Nephron (organoid): ENCODE results near the gene JARID2.
"Not testable (repeated sequence)": the region's sequence is repeated elsewhere in the genome, so short reads cannot be mapped to it uniquely, and the experiment has no call there.

Experiments used
- H3K27ac Mint-ChIP-seq, 3 experiments: 2 replicates each; pipeline ENCODE4 v1.8.0; 2020; ENCODE audit warnings: mixed read lengths in 3 of 3, mild to moderate bottlenecking in 2 of 3, moderate library complexity in 1 of 3
- H3K27me3 Mint-ChIP-seq: 2 replicates; pipeline ENCODE4 v1.8.0; 2021; ENCODE audit warnings: low read depth, mild to moderate bottlenecking, moderate library complexity, mixed read lengths
- H3K36me3 Mint-ChIP-seq: 2 replicates; pipeline ENCODE4 v1.8.0; 2020; ENCODE audit warnings: low read depth, mixed read lengths
- H3K4me1 Mint-ChIP-seq: 2 replicates; pipeline ENCODE4 v1.8.0; 2020; ENCODE audit warnings: mixed read lengths
- H3K4me3 Mint-ChIP-seq, 3 experiments: 2 replicates each; pipeline ENCODE4 v1.8.0; 2020; ENCODE audit warnings: mild to moderate bottlenecking in 3 of 3, mixed read lengths in 3 of 3, moderate library complexity in 2 of 3
- H3K9me3 Mint-ChIP-seq: 2 replicates; pipeline ENCODE4 v1.8.0; 2020; ENCODE audit warnings: mixed read lengths
- TF ChIP-seq, protein P1 (sequence below), 3 experiments: fragments of 200-600 bp; sonication (generic); IDR thresholded peaks; one replicate each; pipeline ENCODE4 v1.5.0; 2021; ENCODE audit warnings: antibody characterized with exemption in 3 of 3; ENCODE audit not compliant: unreplicated experiment in 3 of 3

Gene JARID2

DNA sequence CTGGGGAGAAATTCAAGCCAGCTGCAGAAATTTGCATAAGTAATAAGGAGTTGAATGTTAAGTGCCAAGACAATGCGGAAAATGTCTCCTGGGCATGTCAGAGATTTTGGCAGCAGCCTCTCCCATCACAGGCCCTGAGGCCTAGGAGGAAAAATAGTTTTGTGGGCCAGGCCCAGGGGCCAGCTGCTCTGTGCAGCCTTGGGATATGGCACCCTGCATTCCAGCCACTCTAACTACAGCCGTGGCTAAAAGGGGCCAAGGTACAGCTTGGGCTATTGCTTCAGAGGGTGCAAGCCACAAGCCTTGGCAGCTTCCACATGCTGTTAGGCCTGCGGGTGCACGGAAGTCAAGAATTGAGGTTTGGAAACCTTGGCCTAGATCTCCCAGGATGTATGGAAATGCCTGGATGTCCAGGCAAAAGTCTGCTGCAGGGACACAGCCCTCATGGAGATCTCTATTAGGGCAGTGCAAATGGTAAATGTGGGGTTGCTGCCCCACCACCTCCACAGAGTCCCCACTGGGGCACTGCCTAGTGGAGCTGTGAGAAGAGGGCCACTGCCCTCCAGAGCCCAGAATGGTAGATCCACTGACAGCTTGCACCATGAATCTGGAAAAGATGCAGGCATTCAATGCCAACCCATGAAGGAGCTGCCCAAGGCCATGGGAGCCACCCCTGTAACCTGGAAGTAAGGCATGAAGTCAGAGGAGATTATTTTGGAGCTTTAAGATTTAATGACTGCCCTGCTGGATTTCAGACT is 290.5 kb downstream of the JARID2 start:
- Mint-ChIP-seq H3K4me3 (no peak overlapping the region), H3K27me3 (no peaks in the 10 kb centered on the region), H3K36me3 (peaks cover 16% of the 10 kb centered on the region), H3K9me3 (peaks cover 8% of the 10 kb centered on the region), H3K4me1 (peaks cover 13% of the 10 kb centered on the region), H3K27ac (no peak overlapping the region)
- TF ChIP-seq, protein P1, sequence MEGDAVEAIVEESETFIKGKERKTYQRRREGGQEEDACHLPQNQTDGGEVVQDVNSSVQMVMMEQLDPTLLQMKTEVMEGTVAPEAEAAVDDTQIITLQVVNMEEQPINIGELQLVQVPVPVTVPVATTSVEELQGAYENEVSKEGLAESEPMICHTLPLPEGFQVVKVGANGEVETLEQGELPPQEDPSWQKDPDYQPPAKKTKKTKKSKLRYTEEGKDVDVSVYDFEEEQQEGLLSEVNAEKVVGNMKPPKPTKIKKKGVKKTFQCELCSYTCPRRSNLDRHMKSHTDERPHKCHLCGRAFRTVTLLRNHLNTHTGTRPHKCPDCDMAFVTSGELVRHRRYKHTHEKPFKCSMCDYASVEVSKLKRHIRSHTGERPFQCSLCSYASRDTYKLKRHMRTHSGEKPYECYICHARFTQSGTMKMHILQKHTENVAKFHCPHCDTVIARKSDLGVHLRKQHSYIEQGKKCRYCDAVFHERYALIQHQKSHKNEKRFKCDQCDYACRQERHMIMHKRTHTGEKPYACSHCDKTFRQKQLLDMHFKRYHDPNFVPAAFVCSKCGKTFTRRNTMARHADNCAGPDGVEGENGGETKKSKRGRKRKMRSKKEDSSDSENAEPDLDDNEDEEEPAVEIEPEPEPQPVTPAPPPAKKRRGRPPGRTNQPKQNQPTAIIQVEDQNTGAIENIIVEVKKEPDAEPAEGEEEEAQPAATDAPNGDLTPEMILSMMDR (IDR thresholded peaks at IDR 0.05; ENCODE audit: unreplicated experiment in 3 of 3), result no peak

DNA sequence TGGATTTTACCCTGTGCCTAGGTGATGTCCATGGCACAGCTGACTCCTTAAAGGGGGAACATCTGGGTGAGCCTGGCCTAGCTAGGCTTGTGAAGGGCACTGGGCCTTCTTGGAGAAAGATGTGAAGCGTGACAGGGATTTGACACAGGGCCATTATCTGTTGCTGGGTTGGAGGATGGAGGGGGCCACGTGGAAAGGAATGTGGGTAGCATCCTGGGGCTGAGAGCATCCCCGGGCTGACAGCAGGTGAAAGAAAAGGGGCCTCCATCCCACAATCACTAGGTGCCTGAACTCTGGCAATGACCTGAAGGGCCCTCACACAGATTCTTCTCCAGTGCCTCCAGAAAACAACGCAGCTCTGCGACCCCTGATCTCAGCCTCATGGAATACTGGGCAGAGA is 292.2 kb downstream of the JARID2 start:
- Mint-ChIP-seq H3K27me3 (no peaks in the 10 kb centered on the region), H3K4me1 (peaks cover 13% of the 10 kb centered on the region), H3K4me3 (no peak overlapping the region), H3K9me3 (peaks cover 8% of the 10 kb centered on the region), H3K27ac (no peak overlapping the region), H3K36me3 (peaks cover 10% of the 10 kb centered on the region)
- TF ChIP-seq, protein P1 (IDR thresholded peaks at IDR 0.05; ENCODE audit: unreplicated experiment in 3 of 3), result no peak

DNA sequence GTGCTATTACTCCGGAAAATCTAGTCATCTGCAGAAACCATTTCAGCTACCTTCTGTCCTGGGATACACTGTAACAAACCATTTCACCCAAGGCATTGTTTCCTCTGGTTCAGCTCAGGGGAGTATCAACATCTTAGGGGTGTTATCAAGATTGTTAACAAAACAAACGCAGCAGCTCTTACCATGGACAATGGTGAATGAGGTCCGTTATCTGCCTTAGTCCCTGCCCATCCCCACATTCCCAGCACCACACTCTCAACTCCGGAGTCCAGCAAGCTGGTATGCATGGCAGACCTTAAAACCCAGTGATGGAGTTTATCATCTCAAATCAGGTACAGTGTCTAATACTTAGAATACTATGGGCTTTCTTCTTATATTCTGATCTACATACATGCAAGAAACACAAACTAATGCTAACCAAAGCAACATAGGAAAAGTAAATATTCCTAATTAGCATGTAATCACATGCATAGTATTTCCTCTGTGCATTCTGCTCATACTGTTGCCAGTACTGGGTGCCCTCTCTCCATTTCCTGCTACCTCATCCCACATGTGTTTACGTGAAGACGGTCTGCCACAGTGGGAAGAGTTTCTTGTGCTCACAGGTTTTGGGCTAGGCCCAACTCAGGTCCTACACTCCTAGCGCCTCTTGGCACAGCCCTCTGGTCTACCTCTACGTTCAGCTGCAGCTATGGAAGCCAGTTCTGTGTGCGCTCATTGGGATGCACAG is 293.1 kb downstream of the JARID2 start:
- Mint-ChIP-seq H3K27ac (peak overlapping the region in 1 of 3 experiments; percentile 17), H3K4me3 (no peak overlapping the region), H3K36me3 (peaks cover 10% of the 10 kb centered on the region), H3K9me3 (peaks cover 8% of the 10 kb centered on the region), H3K4me1 (peaks cover 13% of the 10 kb centered on the region), H3K27me3 (no peaks in the 10 kb centered on the region)
- TF ChIP-seq, protein P1 (IDR thresholded peaks at IDR 0.05; ENCODE audit: unreplicated experiment in 3 of 3), result no peak

DNA sequence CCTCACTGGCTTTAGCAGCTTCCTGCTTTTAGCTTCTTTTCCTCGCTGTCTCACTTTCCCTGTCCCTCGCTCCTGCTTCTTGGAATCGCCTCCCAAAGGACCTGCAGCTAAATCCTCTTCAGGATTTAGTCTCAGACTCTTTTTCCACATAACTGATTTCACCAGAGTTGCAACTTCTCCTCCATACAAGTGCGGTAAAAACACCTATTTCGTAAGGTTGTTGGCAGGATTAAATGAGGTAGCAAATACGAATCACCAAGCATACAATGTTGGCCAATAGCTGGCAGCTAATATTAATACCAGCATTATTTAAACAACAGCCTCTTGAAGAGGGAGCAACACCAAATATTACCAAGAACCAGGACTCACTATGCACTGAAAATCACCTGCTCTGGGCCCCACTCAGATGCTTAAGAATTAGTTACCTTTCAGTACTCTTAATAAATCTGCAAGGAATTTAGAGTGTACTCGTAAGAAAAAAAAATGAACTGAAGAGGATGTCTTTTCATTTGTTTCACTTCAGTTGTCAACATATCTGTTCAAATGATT is 293.9 kb downstream of the JARID2 start:
- Mint-ChIP-seq H3K4me1 (peaks cover 13% of the 10 kb centered on the region), H3K4me3 (no peak overlapping the region), H3K9me3 (peaks cover 8% of the 10 kb centered on the region), H3K36me3 (peaks cover 10% of the 10 kb centered on the region), H3K27ac (peak overlapping the region; percentile 17 to 59 (median 22)), H3K27me3 (no peaks in the 10 kb centered on the region)
- TF ChIP-seq, protein P1 (IDR thresholded peaks at IDR 0.05; ENCODE audit: unreplicated experiment in 3 of 3), result no peak

DNA sequence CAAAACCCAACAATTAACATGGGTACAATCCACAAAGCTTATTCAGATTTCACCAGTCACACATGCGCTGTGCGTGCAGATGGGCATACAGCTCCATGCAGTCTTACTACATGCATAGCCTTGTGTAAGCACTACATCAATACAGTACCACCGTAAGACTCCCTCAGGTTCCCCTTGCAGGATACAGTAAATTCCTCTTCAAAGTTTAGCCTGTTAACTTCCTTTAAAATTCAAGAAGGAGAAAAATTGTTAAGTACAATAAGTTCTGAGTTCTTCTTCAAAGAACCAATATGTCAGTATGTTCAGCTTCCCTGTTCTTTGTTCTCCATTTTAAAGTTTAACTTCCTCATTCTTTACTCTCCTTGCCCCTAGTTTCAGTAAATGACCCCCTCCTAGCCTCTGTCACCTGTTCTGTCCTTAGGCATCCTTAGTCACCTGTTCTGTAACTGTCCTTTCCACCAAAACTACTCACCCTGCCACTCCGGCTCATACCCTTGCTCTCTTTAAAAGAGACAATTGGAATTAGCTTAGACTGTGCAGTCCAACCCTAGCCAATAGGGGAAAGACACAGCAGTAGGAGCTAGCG is 297.6 kb downstream of the JARID2 start:
- peaks cover 20% of the 10 kb centered on the region for H3K4me1 Mint-ChIP-seq
- not testable (repeated sequence) for H3K4me3 Mint-ChIP-seq, H3K27ac Mint-ChIP-seq, H3K27me3 Mint-ChIP-seq, H3K9me3 Mint-ChIP-seq, H3K36me3 Mint-ChIP-seq

DNA sequence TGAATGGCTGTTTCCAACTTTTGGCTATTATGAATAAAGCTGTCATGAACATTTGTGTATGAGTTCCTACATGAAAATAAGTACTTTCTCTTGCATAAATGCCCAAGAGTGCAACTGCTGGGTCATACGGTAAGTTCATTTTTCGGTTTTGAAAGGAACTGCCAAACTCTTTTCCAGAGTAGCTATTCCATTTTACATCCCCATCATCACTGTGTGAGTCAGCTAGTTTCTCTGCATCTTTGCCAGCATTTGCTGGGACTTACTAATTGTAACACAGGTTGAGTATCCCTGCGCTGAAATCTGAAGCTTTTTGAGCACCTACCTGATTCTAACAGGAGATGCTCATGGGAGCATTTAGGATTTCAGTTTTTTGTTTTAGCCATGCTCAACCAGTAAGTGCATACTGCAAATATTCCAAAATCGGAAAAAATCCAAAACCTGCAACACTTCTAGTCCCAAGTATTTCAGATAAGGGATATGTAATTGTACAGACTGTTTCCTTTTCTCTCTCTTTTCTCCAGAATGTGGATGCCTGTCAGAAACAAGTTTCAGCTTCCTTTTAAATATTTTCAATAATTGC is 298.5 kb downstream of the JARID2 start:
- Mint-ChIP-seq H3K27ac (no peak overlapping the region), H3K9me3 (no peaks in the 10 kb centered on the region), H3K4me3 (no peak overlapping the region), H3K36me3 (no peaks in the 10 kb centered on the region), H3K27me3 (no peaks in the 10 kb centered on the region), H3K4me1 (peaks cover 21% of the 10 kb centered on the region)
- TF ChIP-seq, protein P1 (IDR thresholded peaks at IDR 0.05; ENCODE audit: unreplicated experiment in 3 of 3), result no peak
